Stimulated activated CD4-positive, alpha-beta T cell treated with anti-CD3 and anti-CD28 coated beads, Interleukin-15, amount 100 ng/mL, for 48 hours (primary cell): ENCODE data around the gene TGM6.

Experiments used
- DNase-seq, 2 donors: peaks; one replicate each; pipeline ENCODE4 v3.0.0-alpha.2; 2020; ENCODE audit warnings: low read depth in 2 of 2

TGM6 gene

GRCh38 chr20:2455771-2456497, 75.2 kb downstream of the TGM6 start:
- no peak for DNase-seq

DNA sequence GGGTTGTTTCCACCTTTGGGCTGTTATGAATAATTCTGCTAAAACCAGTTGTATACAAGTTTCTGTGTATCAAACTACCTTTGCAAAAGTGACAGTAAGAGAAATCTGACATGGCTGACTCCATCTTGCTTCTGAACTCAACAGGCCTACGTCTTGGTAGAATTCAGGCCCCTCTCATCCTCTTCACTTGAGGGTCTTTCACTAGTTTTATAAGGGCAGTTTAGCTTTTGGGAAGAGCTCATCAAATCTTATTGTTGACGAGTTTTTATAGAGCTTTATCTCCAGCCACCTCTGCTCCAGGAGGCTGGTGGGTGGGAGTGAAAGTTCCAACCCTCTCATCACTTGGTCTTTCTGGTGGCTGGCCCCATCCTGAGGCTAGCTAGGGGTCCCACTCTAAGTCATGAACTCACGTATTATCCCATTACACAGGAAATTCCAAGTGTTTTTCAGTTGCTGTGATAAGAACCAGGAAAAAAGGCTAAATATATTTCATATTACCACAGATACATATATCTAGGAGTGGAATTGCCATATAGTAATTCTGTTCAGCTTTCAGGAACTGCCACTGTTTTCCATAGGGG, 78.3 kb downstream of the TGM6 start:
- no peak for DNase-seq

- DNase-seq = no peak
Observed at GRCh38 chr20:2459981-2460751, 79.5 kb downstream of the TGM6 start.

- no peak for DNase-seq
Observed at GRCh38 chr20:2460752-2461424, 80.2 kb downstream of the TGM6 start.

DNA sequence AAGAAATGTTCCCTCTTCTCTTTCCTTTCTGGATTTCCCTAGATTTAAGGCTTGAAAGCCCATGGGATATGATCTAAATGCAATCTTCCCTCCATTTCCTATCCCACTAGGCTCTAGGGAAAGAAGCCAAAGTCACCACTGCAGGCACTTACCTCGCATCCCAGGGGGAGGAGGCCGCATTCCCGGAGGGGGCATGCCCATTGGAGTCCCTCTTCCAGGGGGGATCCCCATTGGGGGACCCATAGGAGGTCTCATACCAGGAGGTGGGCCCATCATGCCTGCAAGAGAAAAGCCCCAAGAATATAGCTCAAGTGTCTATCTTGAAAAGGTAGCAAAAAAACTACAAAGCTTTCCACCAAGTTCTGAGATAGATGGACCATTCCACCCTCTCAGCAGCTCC, 81.8 kb downstream of the TGM6 start:
- DNase-seq = no peak

GRCh38 chr20:2463616-2464365, 83.1 kb downstream of the TGM6 start:
- no peak for DNase-seq

DNA sequence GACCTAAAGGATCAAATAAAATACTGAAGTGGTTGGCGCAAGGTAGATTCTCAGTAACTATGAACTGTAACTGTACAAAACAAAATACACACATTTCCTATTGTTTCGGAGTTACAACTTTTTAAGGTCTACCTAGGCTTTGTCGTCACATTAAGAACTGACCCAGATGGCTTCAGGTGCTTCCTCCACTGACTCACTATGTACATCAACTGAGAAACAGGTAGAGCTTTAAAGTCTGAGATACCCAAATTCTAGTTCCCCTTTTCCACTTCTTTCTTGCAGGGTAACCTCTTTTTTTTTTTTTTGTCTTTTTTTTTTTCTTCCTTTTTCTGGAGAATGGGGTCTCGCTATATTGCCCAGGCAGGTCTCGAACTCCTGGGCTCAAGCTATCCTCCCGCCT, 84.4 kb downstream of the TGM6 start:
- DNase-seq = no peak

- no peak for DNase-seq
Observed at GRCh38 chr20:2467412-2467811, 86.7 kb downstream of the TGM6 start.

DNA sequence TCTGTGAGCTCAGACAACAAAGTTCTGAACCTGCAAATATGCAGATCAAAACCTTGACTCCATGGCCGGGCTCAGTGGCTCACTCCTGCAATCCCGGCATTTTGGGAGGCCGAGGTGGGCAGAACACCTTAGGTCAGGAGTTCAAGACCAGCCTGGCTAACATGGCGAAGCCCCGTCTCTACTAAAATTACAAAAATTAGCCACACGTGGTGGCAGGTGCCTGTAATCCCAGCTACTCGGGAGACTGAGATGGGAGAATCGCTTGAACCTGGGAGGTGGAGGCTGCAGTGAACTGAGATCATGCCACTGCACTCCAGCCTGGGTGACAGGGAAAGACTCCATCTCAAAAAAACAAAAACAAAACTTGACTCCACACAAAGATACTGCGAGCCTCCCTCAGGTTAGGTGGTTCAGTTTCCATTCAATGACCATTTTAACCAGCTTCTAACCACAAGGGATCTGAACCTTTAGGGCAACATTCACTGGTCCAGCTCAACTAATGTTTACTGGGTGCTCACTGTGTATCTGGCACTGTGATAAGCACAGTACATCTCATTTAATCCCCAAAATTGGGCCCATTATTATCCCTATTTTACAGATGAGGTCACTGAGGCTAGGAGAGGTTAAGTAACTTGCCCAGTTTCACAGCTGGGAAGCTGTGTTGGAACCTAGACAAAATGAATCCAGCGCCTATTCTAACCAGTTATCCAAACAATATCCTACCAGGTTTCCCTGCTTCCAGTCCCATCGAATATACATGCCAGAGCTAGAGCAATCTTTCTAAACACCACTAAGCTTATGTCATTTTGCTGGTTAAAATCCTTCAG, 88.1 kb downstream of the TGM6 start:
- DNase-seq = no peak

DNA sequence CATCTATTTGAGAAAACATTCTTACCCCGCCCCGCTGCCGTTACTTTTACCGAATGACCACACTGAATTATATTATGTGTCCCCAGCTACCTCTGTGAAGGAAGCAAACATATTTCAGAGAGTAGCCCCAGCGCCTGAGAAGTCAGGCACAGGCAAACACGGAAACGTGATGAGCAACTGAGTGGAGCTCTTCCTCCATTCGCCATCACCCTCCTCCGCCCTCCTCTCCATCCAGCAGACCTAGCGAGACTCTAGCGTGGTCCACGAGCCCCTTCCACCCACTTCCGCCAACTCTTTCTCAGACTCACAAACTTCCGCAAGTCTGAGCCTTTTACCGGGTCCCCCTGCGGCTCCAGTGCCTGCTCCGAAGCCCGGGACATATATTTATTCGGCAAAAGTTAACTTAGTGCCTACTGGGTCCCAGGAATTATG, 89.3 kb downstream of the TGM6 start:
- peak; percentile 35 to 42 for DNase-seq

DNA sequence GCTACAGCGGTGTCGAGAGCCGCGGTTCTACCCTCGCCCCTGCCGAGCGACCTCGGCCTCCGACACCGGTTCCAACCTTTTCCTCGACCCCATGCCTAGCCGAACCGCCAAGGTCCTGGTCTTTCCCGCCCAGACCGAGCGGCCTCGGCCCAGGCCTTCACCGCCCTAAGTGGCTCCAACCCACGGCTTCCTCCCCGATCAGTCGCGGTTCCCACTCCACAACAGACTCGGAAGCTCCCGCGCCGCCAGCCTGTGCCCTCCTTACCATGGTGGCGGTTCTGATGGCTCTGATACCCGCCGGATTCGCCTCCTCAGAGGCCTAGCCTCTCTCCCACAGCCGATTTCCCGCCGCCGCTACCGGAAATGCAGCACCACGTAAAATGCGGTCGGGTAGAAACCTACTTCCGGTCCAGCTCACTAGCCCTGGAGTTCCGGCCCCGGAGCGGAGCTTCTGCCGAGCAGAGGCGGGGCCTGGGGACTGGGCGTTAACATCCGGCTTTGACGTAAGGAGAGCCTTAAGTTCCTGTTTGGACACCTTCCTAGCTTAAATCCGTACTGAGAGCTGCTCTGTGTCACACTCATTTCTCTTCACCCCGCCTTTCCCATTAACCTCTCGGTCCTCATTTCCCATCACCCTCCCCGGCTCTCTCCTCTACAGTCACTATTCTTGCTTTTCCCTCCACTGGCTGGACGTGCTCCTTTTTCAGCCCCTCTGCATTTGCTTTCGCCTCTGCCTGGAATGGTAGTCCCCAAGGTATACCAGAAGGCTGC, 89.9 kb downstream of the TGM6 start, which contains the start of gene SNRPB:
Gene SNRPB (minus strand): TSS at position 367 of the 771 bp plus-strand sequence. CDS start 99 bp downstream, at position 268.
- peak; percentile 93 to 96 for DNase-seq

DNA sequence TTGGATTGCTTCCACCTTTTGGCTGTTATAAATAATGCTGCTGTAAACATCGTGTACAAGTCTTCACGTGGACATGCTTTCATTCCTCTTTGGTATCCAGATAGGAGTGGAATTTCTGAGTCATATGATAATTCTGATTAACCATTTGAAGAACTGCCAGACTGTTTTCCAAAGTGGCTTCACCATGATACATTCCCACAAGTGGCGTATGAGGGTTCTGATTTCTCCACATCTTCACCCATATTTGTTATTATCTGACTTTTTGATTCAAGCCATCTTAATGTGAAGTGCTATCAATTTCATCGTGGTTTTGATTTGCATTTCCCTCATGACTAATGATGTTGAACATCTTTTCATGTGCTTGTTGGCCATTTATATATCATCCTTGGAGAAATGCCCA, 92.8 kb downstream of the TGM6 start:
- no peak for DNase-seq

DNA sequence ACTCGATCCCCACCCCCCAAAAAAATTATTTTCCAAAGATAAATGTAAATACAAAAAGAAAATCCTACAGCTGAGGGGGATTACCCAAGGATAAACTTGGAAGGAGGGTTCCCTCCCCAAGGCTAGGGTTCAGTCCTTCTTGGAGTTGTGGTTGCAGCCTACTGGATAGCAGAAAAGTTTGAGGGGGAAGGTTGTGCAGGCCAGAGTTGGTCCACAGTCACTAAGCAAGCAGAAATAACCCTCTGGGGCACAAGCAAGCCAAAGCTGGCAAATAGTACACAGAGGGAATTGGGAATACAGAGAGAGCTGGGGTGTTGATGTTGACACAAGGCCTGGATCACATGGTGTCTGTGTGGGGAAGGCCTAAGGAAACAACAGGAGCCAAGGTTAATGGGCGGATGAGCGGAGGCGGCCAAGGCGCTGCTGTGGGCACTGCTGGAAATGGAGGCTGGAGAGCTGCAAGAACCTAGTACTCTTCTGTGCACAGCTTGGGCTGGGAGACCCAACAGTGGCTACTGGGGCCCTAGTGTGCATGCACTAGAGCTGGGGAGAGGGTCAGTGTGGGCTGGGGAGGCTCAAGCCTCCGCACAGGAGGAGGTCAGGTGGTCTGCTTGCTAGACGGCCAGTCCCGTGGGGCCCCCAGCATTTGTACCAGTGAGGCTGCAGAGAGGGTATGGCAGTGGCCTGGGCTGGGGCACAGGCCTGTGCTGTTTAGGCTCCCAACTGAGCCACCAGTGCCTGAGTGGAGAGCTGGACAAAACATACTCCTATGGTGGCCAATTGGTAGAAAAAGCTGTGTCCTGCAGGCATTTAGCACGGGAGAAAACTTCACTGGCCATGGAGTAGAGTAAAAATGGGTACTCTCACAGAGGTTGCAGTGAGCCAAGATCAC, 95.4 kb downstream of the TGM6 start:
- no peak for DNase-seq

DNA sequence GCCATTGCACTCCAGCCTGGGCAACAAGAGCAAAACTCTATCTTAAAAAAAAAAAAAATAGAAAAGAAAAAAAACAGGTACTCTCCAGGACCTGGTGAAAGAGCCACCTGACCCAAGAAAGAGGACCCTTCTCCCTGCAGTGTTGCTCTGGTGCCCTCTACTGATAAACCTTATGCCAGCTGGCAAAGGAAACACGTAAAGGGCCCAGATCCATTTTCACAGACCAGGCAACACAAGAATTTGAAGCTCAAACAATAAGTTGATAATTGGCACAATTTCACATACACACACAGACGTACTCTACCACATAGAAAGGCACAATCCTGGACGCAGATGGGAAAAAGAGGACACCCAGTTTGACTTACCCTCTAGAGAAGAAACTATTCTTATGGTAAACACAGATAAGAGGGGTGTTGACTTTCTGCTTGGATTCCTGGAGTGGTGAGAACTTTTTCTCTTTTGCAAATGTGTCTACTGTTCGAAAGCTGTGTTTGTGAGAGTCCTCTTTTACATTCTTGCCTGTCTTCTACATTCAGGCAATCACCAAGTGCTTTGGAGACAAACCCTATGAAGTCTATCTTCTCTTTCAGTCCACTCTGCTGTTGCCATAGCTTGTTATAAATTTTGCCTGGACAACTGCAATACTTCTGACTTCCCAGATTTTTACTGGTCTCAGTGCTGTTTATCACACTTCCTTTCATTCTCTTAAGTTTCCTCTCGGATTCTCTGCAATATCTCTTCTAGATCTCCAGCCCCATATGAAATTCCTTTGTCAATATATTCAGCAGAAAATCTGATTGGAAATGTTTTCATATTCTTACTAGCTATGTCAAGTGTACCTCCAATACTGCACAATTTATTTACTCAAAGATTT, 96.3 kb downstream of the TGM6 start:
- DNase-seq = no peak

- DNase-seq = no peak
Observed at GRCh38 chr20:2480381-2480780, 99.7 kb downstream of the TGM6 start.
